Right lung (tissue), 5 donors: ENCODE data around the gene DKK1. TPM values are rescaled to one million over a fixed set of nuclear protein-coding genes. Genes with fewer than 3 reads are reported as not detected.

Experiments
- DNase-seq, 2 donors: peaks; one replicate each; pipeline ENCODE4 v3.0.0-alpha.2; 2013
- polyA plus RNA-seq, 5 donors: library from polyadenylated mRNA; unstranded; fragments of 120-200 nt; gene quantifications; one replicate each; pipeline versions ENCODE4 v1.2.1 to v1.2.3, GENCODE V29; 2013; ENCODE audit warnings: inconsistent platforms in 1 of 5, low replicate concordance in 1 of 5; ENCODE audit not compliant: insufficient read length in 5 of 5, insufficient read depth in 1 of 5

DKK1 gene
- polyA plus RNA-seq, 5 donors: 1.6 to 4.8 (median 2.5) TPM

- DNase-seq: no peak
Measured at GRCh38 chr10:52316001-52316400, 1.9 kb downstream of the DKK1 start.

GRCh38 chr10:52316500-52316899 lies 2.4 kb downstream of the DKK1 start:
- no peak for DNase-seq

GRCh38 chr10:52318136-52318701 lies 4.1 kb downstream of the DKK1 start:
- DNase-seq: no peak

GRCh38 chr10:52318822-52319464 lies 4.9 kb downstream of the DKK1 start:
- no peak for DNase-seq

GRCh38 chr10:52319926-52320325 lies 5.8 kb downstream of the DKK1 start:
- DNase-seq: no peak

- DNase-seq: no peak
Measured at GRCh38 chr10:52322323-52322722, 8.2 kb downstream of the DKK1 start.

GRCh38 chr10:52322936-52323335 lies 8.9 kb downstream of the DKK1 start:
- DNase-seq: no peak

GRCh38 chr10:52326382-52326781 lies 12.3 kb downstream of the DKK1 start:
- no peak for DNase-seq

- no peak for DNase-seq
Measured at GRCh38 chr10:52331638-52332364, 17.7 kb downstream of the DKK1 start.

- no peak for DNase-seq
Measured at GRCh38 chr10:52332815-52333214, 18.7 kb downstream of the DKK1 start.

GRCh38 chr10:52334595-52334994 lies 20.5 kb downstream of the DKK1 start:
- no peak for DNase-seq

GRCh38 chr10:52335665-52336064 lies 21.6 kb downstream of the DKK1 start:
- no peak for DNase-seq

- DNase-seq: no peak
Measured at GRCh38 chr10:52337225-52337624, 23.1 kb downstream of the DKK1 start.

- DNase-seq: no peak
Measured at GRCh38 chr10:52343439-52343838, 29.4 kb downstream of the DKK1 start.

GRCh38 chr10:52346394-52347326 lies 32.6 kb downstream of the DKK1 start:
- no peak for DNase-seq

- DNase-seq: no peak
Measured at GRCh38 chr10:52347327-52347667, 33.2 kb downstream of the DKK1 start.

- DNase-seq: no peak
Measured at GRCh38 chr10:52348037-52348564, 34.0 kb downstream of the DKK1 start.

- DNase-seq: no peak
Measured at GRCh38 chr10:52351914-52352330, 37.8 kb downstream of the DKK1 start.

GRCh38 chr10:52353205-52353604 lies 39.1 kb downstream of the DKK1 start:
- DNase-seq: no peak

GRCh38 chr10:52353960-52354394 lies 39.9 kb downstream of the DKK1 start:
- no peak for DNase-seq

- no peak for DNase-seq
Measured at GRCh38 chr10:52357971-52358370, 43.9 kb downstream of the DKK1 start.

- DNase-seq: no peak
Measured at GRCh38 chr10:52359441-52359840, 45.4 kb downstream of the DKK1 start.
